Esophagus muscularis mucosa (tissue), 4 donors: ENCODE data around the gene ATP2B2. TPM values are rescaled to one million over a fixed set of nuclear protein-coding genes. Genes with fewer than 3 reads are reported as not detected.

Source experiments
- DNase-seq: peaks from one replicate; pipeline ENCODE4 v3.0.0-alpha.2; 2017; ENCODE audit errors: extremely low spot score
- H3K27ac ChIP-seq, 4 donors: fragments of 200-600 bp; sonication (generic); replicated peaks in 1 of 4; 1 replicate in 3 of 4; 2 replicates in 1 of 4; pipeline ENCODE4 v1.5.1; 2016 to 2019; ENCODE audit warnings: mild to moderate bottlenecking in 1 of 4
- H3K27me3 ChIP-seq, 4 donors: fragments of 200-600 bp; sonication (generic); one replicate each; pipeline versions ENCODE4 v1.5.1 to v1.6.0; 2016 to 2019
- H3K36me3 ChIP-seq, 4 donors: fragments of 200-600 bp; sonication (generic); one replicate each; pipeline ENCODE4 v1.5.1; 2016 to 2019
- H3K4me1 ChIP-seq, 4 donors: fragments of 200-600 bp; sonication (generic); one replicate each; pipeline ENCODE4 v1.5.1; 2016 to 2019
- H3K4me3 ChIP-seq, 4 donors: fragments of 200-600 bp; sonication (generic); 1 replicate in 2 of 4; 2 replicates in 2 of 4; pipeline ENCODE4 v1.5.1; 2016 to 2019; ENCODE audit warnings: mild to moderate bottlenecking in 4 of 4, moderate library complexity in 1 of 4
- H3K9me3 ChIP-seq, 4 donors: fragments of 200-600 bp; sonication (generic); 1 replicate in 3 of 4; 2 replicates in 1 of 4; pipeline ENCODE4 v1.5.1; 2016 to 2019
- CTCF ChIP-seq, 3 experiments: fragments of 200-600 bp in 2 of 3; fragments of 450-650 bp in 1 of 3; sonication (generic) in 2 of 3; IDR thresholded peaks; one replicate each; pipeline ENCODE4 v1.5.1; 2017 to 2019; ENCODE audit warnings: antibody characterized with exemption in 3 of 3, mild to moderate bottlenecking in 2 of 3, moderate library complexity in 1 of 3
- EP300 ChIP-seq: sonication (generic); formaldehyde crosslinking; IDR thresholded peaks from one replicate; pipeline ENCODE4 v1.6.1; 2017; ENCODE audit warnings: antibody characterized with exemption
- POLR2A ChIP-seq: fragments of 450-650 bp; IDR thresholded peaks from one replicate; pipeline ENCODE4 v1.6.1; 2017; ENCODE audit warnings: antibody characterized with exemption, moderate library complexity, mild to moderate bottlenecking, low read depth
- POLR2AphosphoS5 ChIP-seq, 2 donors: sonication (generic); formaldehyde crosslinking; IDR thresholded peaks; one replicate each; pipeline ENCODE4 v1.6.1; 2017; ENCODE audit warnings: antibody characterized with exemption in 2 of 2
- WGBS: methylation state at CpG from one replicate; pipeline ENCODE4 v1.1.5; 2018; 5-methylcytosine and 5-hydroxymethylcytosine counted together
- intact Hi-C: fragments of 100-400 bp; cut with DNase I; formaldehyde crosslinking; loops from one replicate; pipeline ENCODE4 v1.15.1; 2023
- total RNA-seq, 4 donors: library from RNA; depleted of rRNA; stranded (reverse); fragments of >200 nt; gene quantifications; one replicate each; pipeline versions ENCODE4 v1.1.0 to v1.2.1, GENCODE V29; 2016

The ATP2B2 gene
- total RNA-seq, 4 donors from 2014 or later: under 0.01 to 0.75 (median 0.39) TPM

GRCh38 chr3:10503217-10503796 is 2.1 kb downstream of the ATP2B2 start:
- 79% methylated on average over 5 of the region's 15 CpGs for WGBS
- no peak overlapping the region for H3K27ac ChIP-seq
- DNase-seq: no peak
- peaks cover 0 to 65% (median 16%) of the 10 kb centered on the region in 4 donors for H3K27me3 ChIP-seq
- H3K4me3 ChIP-seq: no peak overlapping the region
- no peaks in the 10 kb centered on the region for H3K36me3 ChIP-seq
- peaks cover 0 to 20% (median 16%) of the 10 kb centered on the region in 4 donors for H3K4me1 ChIP-seq
- no peaks in the 10 kb centered on the region for H3K9me3 ChIP-seq
- TF ChIP-seq CTCF (IDR thresholded peaks at IDR 0.05): no peak
- TF ChIP-seq POLR2A: no peak
- TF ChIP-seq EP300: no peak
- no peak for TF ChIP-seq POLR2AphosphoS5 (IDR thresholded peaks at IDR 0.05)
- intact Hi-C loops: no loop called here

DNA sequence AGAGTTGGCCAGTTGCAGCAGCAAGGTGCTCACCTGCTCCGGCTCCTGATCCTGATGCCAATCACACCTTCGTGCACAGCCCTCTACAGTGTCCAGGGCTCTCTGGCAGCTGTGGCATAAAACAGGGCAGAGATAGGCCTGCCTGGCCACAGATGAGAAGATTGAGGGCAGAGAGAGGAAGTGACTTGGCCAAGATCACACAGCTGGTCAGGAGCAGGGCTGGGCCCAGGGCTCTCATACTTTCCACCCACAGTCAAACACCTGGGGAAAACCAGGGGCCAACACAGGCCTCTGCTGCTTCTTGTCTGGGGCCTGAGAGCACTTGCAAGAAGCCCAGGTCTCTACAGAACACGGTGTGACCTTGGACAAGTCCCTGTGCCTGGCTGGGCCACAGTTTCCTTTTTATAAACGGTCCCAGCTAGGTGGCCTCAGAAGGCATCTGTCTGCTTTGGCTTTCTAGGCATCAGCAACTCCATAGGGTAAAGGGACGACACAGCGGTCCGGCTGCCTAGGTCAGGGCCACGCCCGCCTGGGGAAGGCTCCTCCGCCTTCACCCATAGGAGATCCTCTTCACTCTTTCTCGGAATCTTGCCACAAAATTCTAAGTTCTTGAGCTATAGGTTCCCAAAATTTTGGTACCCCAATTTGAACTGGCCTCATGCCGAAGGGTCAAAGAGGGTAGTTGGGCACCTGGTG is 3.1 kb downstream of the ATP2B2 start:
- TF ChIP-seq POLR2A (no peak), EP300 (no peak), POLR2AphosphoS5 (IDR thresholded peaks at IDR 0.05) (no peak)
- no peak overlapping the region for H3K27ac ChIP-seq
- no peaks in the 10 kb centered on the region for H3K36me3 ChIP-seq
- 80% methylated on average over 12 of the region's 12 CpGs for WGBS
- H3K4me1 ChIP-seq: peaks cover 0 to 20% (median 16%) of the 10 kb centered on the region in 4 donors
- H3K9me3 ChIP-seq: no peaks in the 10 kb centered on the region
- intact Hi-C loops: no loop called here
- peaks cover 0 to 65% (median 16%) of the 10 kb centered on the region in 4 donors for H3K27me3 ChIP-seq
- DNase-seq: no peak
- H3K4me3 ChIP-seq: no peak overlapping the region

DNA sequence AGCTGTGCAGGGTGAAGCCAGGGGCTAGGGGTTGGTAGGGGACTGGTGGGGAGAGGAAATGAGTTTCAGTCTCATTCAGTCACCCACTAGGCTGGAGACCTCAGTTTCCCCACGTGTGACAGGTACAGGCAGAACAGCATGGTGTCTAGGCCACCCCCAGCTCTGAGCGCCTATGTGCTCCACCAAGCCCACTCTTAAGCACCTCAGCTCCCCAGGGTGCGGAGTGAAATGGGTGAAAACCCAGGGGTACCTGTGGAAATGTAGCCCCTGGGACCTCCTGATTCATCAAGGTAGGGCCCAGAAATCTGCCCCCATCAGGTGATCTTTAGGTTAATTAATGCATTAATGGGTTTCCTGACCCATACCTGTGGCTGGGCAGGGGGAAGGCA is 3.7 kb downstream of the ATP2B2 start:
- Histone ChIP-seq H3K27me3 (peaks cover 0 to 59% (median 16%) of the 10 kb centered on the region in 4 donors), H3K4me3 (no peak overlapping the region), H3K27ac (no peak overlapping the region), H3K36me3 (no peaks in the 10 kb centered on the region), H3K9me3 (no peaks in the 10 kb centered on the region), H3K4me1 (peaks cover 0 to 20% (median 16%) of the 10 kb centered on the region in 4 donors)
- intact Hi-C loops: no loop called here
- TF ChIP-seq CTCF (IDR thresholded peaks at IDR 0.05): no peak
- no peak for TF ChIP-seq EP300
- TF ChIP-seq POLR2AphosphoS5 (IDR thresholded peaks at IDR 0.05): no peak
- TF ChIP-seq POLR2A: no peak
- no peak for DNase-seq
- WGBS: 70% methylated on average over 3 of the region's 3 CpGs

GRCh38 chr3:10500717-10501663 is 4.4 kb downstream of the ATP2B2 start:
- DNase-seq: no peak
- Histone ChIP-seq H3K27me3 (peaks cover 0 to 52% (median 11%) of the 10 kb centered on the region in 4 donors), H3K9me3 (no peaks in the 10 kb centered on the region), H3K4me3 (no peak overlapping the region), H3K4me1 (peaks cover 0 to 16% (median 14%) of the 10 kb centered on the region in 4 donors), H3K27ac (no peak overlapping the region), H3K36me3 (no peaks in the 10 kb centered on the region)
- TF ChIP-seq POLR2AphosphoS5 (IDR thresholded peaks at IDR 0.05): no peak
- intact Hi-C loops: no loop called here
- WGBS: 71% methylated on average over 19 of the region's 19 CpGs

DNA sequence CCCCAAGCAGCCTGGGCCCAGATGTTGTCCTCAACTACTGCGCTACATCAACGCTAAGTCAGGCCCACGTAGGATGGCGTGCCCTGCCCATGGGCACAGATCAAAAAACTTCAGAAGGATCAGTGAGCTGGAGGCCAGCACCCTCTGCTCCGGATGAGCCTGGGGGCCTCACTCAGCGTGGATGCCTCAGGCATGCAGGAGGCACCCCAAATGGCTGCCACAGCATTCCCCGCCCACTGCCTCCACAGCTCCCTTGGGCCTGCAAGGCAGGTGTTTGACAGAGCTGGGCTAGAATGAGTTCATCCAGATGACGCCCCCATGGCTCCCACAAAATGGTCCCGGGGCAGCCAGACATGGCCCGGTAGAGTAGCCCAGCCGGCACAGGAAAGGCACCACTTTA is 7.1 kb downstream of the ATP2B2 start:
- H3K4me3 ChIP-seq: no peak overlapping the region
- intact Hi-C loops: no loop called here
- H3K27me3 ChIP-seq: peaks cover 0 to 25% (median 0%) of the 10 kb centered on the region in 4 donors
- TF ChIP-seq CTCF (IDR thresholded peaks at IDR 0.05) (no peak), EP300 (no peak), POLR2A (no peak), POLR2AphosphoS5 (IDR thresholded peaks at IDR 0.05) (no peak)
- no peaks in the 10 kb centered on the region for H3K4me1 ChIP-seq
- no peaks in the 10 kb centered on the region for H3K36me3 ChIP-seq
- DNase-seq: no peak
- H3K27ac ChIP-seq: no peak overlapping the region
- no peaks in the 10 kb centered on the region for H3K9me3 ChIP-seq
- 78% methylated on average over 7 of the region's 11 CpGs for WGBS
